Kidney (tissue), 14 donors: ENCODE measurements around the gene SCLY. TPM values are rescaled to one million over a fixed set of nuclear protein-coding genes. Genes with fewer than 3 reads are reported as not detected.

ENCODE experiments used
- DNase-seq, 5 donors: peaks; one replicate each; pipeline ENCODE4 v3.0.0-alpha.2; 2013 to 2020
- FAIRE-seq: peaks from 2 replicates; lab custom pipeline; 2012; peaks lifted over from hg19 to GRCh38; lab: Jason Lieb, UNC
- H3K27ac ChIP-seq, 2 donors: one replicate each; pipeline ENCODE4 v1.7.0; 2013; ENCODE audit warnings: low read depth in 2 of 2, low read length in 2 of 2, inconsistent platforms in 1 of 2
- H3K27me3 ChIP-seq: one replicate; pipeline ENCODE4 v1.7.1; 2013; ENCODE audit warnings: low read length, inconsistent platforms; ENCODE audit not compliant: control insufficient read depth, insufficient read depth
- H3K36me3 ChIP-seq, 3 donors: one replicate each; pipeline versions ENCODE4 v1.7.0 to v1.7.1; 2013; ENCODE audit warnings: low read length in 3 of 3, control low read depth in 1 of 3, inconsistent platforms in 1 of 3; ENCODE audit not compliant: insufficient read depth in 3 of 3, control insufficient read depth in 2 of 3
- H3K4me1 ChIP-seq, 3 donors: one replicate each; pipeline versions ENCODE4 v1.7.0 to v1.7.1; 2013; ENCODE audit warnings: low read length in 3 of 3, inconsistent platforms in 1 of 3, low read depth in 1 of 3; ENCODE audit not compliant: control insufficient read depth in 2 of 3, insufficient read depth in 2 of 3
- H3K4me3 ChIP-seq, 3 donors: one replicate each; pipeline versions ENCODE4 v1.7.0 to v1.8.1; 2013; ENCODE audit warnings: low read length in 3 of 3, control low read depth in 1 of 3, inconsistent platforms in 1 of 3
- H3K9ac ChIP-seq, 3 donors: one replicate each; pipeline versions ENCODE4 v1.7.0 to v1.7.1; 2013; ENCODE audit warnings: low read length in 3 of 3, control low read depth in 1 of 3, inconsistent platforms in 1 of 3
- H3K9me3 ChIP-seq, 3 donors: one replicate each; pipeline versions ENCODE4 v1.7.0 to v1.7.1; 2013; ENCODE audit warnings: low read length in 3 of 3, control low read depth in 1 of 3, inconsistent platforms in 1 of 3; ENCODE audit not compliant: control insufficient read depth in 2 of 3, insufficient read depth in 1 of 3
- intact Hi-C: fragments of 100-400 bp; cut with DNase I; formaldehyde crosslinking; loops from one replicate; pipeline ENCODE4 v1.11.1; 2022
- polyA plus RNA-seq: library from polyadenylated mRNA; stranded (reverse); fragments of 350-450 nt; fragmentation: Illumina TruSeq; extraction: RNeasy Lipid Tissue Mini Kit (QIAGEN cat#74804); gene quantifications from one replicate; pipeline ENCODE4 v1.2.3, GENCODE V29; 2014; ENCODE audit warnings: low read depth, low replicate concordance; ENCODE audit not compliant: insufficient read depth
- total RNA-seq: library from RNA; stranded (reverse); fragmentation: NEBNext Ultra II Directional; extraction: Animal tissue kit (Norgen Biotek cat#: 25700); gene quantifications from one replicate; pipeline ENCODE4 v1.2.1, GENCODE V29; 2021
- TF ChIP-seq, protein P1 (sequence below): IDR thresholded peaks from 3 replicates; pipeline ENCODE4 v1.5.1; 2012; ENCODE audit warnings: mild to moderate bottlenecking, moderate library complexity, borderline replicate concordance; ENCODE audit not compliant: insufficient read depth; ENCODE audit errors: extremely low read depth
- donor health status: control.
- donor health status: control.
- donor health status: control.
- donor health status: control.
- donor health status: control.
- donor health status: DM: yes; HTN: yes; CAD: no.
- donor health status: Normal renal cell carcinoma (clear cell type).

SCLY gene
- total and polyA plus RNA-seq, 2 donors from 2014 or later = 18.3 to 21.9 TPM

GRCh38 chr2:238082827-238083226 lies 22.0 kb downstream of the SCLY start:
- no peaks in the 10 kb centered on the region for H3K9me3 ChIP-seq
- TF ChIP-seq, protein P1, sequence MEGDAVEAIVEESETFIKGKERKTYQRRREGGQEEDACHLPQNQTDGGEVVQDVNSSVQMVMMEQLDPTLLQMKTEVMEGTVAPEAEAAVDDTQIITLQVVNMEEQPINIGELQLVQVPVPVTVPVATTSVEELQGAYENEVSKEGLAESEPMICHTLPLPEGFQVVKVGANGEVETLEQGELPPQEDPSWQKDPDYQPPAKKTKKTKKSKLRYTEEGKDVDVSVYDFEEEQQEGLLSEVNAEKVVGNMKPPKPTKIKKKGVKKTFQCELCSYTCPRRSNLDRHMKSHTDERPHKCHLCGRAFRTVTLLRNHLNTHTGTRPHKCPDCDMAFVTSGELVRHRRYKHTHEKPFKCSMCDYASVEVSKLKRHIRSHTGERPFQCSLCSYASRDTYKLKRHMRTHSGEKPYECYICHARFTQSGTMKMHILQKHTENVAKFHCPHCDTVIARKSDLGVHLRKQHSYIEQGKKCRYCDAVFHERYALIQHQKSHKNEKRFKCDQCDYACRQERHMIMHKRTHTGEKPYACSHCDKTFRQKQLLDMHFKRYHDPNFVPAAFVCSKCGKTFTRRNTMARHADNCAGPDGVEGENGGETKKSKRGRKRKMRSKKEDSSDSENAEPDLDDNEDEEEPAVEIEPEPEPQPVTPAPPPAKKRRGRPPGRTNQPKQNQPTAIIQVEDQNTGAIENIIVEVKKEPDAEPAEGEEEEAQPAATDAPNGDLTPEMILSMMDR = no peak
- DNase-seq = no peak
- H3K4me1 ChIP-seq = no peaks in the 10 kb centered on the region
- no peak overlapping the region for H3K4me3 ChIP-seq
- intact Hi-C loops = no loop called here
- peaks cover 0 to 19% (median 7%) of the 10 kb centered on the region in 3 donors for H3K36me3 ChIP-seq
- H3K9ac ChIP-seq = no peak overlapping the region
- no peak overlapping the region for H3K27ac ChIP-seq
- no peak for FAIRE-seq
- H3K27me3 ChIP-seq = no peaks in the 10 kb centered on the region

- H3K4me3 ChIP-seq = no peak overlapping the region
- no peaks in the 10 kb centered on the region for H3K27me3 ChIP-seq
- DNase-seq (no peak), FAIRE-seq (no peak)
- TF ChIP-seq, protein P1 = no peak
- no peaks in the 10 kb centered on the region for H3K4me1 ChIP-seq
- H3K27ac ChIP-seq = no peak overlapping the region
- intact Hi-C loops = no loop called here
- H3K9me3 ChIP-seq = no peaks in the 10 kb centered on the region
- H3K36me3 ChIP-seq = peaks cover 0 to 19% (median 7%) of the 10 kb centered on the region in 3 donors
- no peak overlapping the region for H3K9ac ChIP-seq
Observed at GRCh38 chr2:238083919-238084318, 23.1 kb downstream of the SCLY start.

DNA sequence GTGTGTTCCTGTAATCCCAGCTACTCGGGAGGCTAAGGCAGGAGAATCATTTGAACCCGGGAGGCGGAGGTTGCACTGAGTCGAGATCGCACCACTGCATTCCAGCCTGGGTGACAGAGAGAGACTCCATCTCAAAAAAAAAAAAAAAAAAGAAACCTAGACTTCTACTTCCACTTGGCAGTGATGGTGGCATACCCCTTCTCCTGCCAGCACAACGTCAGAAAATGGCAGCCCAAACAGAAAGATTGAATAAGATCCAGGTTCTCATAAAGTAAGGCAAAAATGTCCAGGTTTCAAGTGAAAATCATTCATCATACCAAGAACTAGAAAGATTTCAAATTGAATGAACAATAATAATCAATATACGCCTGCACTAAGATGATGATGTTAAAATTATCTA lies 24.0 kb downstream of the SCLY start:
- TF ChIP-seq, protein P1 = no peak
- no peaks in the 10 kb centered on the region for H3K27me3 ChIP-seq
- no peak for FAIRE-seq
- no peak for DNase-seq
- H3K9me3 ChIP-seq = no peaks in the 10 kb centered on the region
- intact Hi-C loops = no loop called here
- H3K4me1 ChIP-seq = no peaks in the 10 kb centered on the region
- H3K27ac ChIP-seq = no peak overlapping the region
- H3K4me3 ChIP-seq = no peak overlapping the region
- no peak overlapping the region for H3K9ac ChIP-seq
- H3K36me3 ChIP-seq = peaks cover 0 to 19% (median 7%) of the 10 kb centered on the region in 3 donors

- TF ChIP-seq, protein P1 = no peak
- peaks cover 0 to 19% (median 7%) of the 10 kb centered on the region in 3 donors for H3K36me3 ChIP-seq
- H3K27me3 ChIP-seq = no peaks in the 10 kb centered on the region
- no peak overlapping the region for H3K27ac ChIP-seq
- no peak overlapping the region for H3K4me3 ChIP-seq
- H3K4me1 ChIP-seq = no peaks in the 10 kb centered on the region
- no peaks in the 10 kb centered on the region for H3K9me3 ChIP-seq
- no peak overlapping the region for H3K9ac ChIP-seq
- FAIRE-seq = no peak
- intact Hi-C loops = no loop called here
- no peak for DNase-seq
Observed at GRCh38 chr2:238085899-238086298, 25.1 kb downstream of the SCLY start.
